Osteoblast (primary cell): ENCODE measurements around the gene LYPD4. TPM values are rescaled to one million over a fixed set of nuclear protein-coding genes. Genes with fewer than 3 reads are reported as not detected.
"Not testable (repeated sequence)": the region's sequence is repeated elsewhere in the genome, so short reads cannot be mapped to it uniquely, and the experiment has no call there.

ENCODE experiments used
- DNase-seq: peaks from one replicate; pipeline ENCODE4 v3.0.0; 2011; ENCODE audit warnings: low spot score, mixed read lengths; ENCODE audit not compliant: insufficient read length; ENCODE audit errors: missing footprints
- H2AFZ ChIP-seq: 2 replicates; pipeline ENCODE4 v1.6.0; 2011; ENCODE audit warnings: mild to moderate bottlenecking, low read length
- H3K27ac ChIP-seq: 2 replicates; pipeline ENCODE4 v1.5.1; 2011; ENCODE audit warnings: mild to moderate bottlenecking, low read depth, low read length, moderate library complexity
- H3K27me3 ChIP-seq: 2 replicates; pipeline ENCODE4 v1.6.0; 2012; ENCODE audit warnings: mild to moderate bottlenecking, control low read depth, inconsistent platforms, low read length, moderate library complexity; ENCODE audit not compliant: insufficient read depth
- H3K36me3 ChIP-seq: 2 replicates; pipeline ENCODE4 v1.5.1; 2011; ENCODE audit warnings: mild to moderate bottlenecking, low read length, control low read depth, moderate library complexity; ENCODE audit not compliant: insufficient read depth
- H3K4me1 ChIP-seq: 2 replicates; pipeline ENCODE4 v1.5.1; 2011; ENCODE audit warnings: mild to moderate bottlenecking, low read length, control low read depth, moderate library complexity; ENCODE audit not compliant: insufficient read depth
- H3K4me2 ChIP-seq: 2 replicates; pipeline ENCODE4 v1.6.0; 2011; ENCODE audit warnings: mild to moderate bottlenecking, low read length; ENCODE audit not compliant: insufficient read depth
- H3K4me3 ChIP-seq: fragments of 200-600 bp; sonication (generic); 3 replicates; pipeline ENCODE4 v1.5.1; 2012; ENCODE audit warnings: mild to moderate bottlenecking, low read length, inconsistent platforms; ENCODE audit not compliant: insufficient read depth
- H3K79me2 ChIP-seq: 2 replicates; pipeline ENCODE4 v1.6.0; 2012; ENCODE audit warnings: mild to moderate bottlenecking, low read length, control low read depth, inconsistent platforms; ENCODE audit not compliant: insufficient read depth
- H3K9me3 ChIP-seq: 2 replicates; pipeline ENCODE4 v1.5.1; 2011; ENCODE audit warnings: low read depth, low read length, control low read depth
- H4K20me1 ChIP-seq: 2 replicates; pipeline ENCODE4 v1.6.0; 2012; ENCODE audit warnings: mild to moderate bottlenecking, low read length, control low read depth; ENCODE audit not compliant: insufficient read depth
- CTCF ChIP-seq: IDR thresholded peaks from 2 replicates; pipeline ENCODE4 v1.5.1; 2011; ENCODE audit warnings: mild to moderate bottlenecking, low read depth, low read length, moderate library complexity; ENCODE audit errors: extremely low read depth
- total RNA-seq: library from RNA; depleted of rRNA; stranded (reverse); fragments of >200 nt; gene quantifications from 2 replicates; pipeline ENCODE4 v1.2.3, GENCODE V29; 2012

Gene LYPD4
- total RNA-seq, 1 donor: not detected

- H3K4me1 ChIP-seq: no peaks in the 10 kb centered on the region
- H3K4me3 ChIP-seq: no peak within 1 kb of the TSS
- H3K4me2 ChIP-seq: no peak within 1 kb of the TSS
- H3K27me3 ChIP-seq: no peaks in the 10 kb centered on the region
- H3K27ac ChIP-seq: no peak within 1 kb of the TSS
- H3K9me3 ChIP-seq: no peaks in the 10 kb centered on the region
- peaks cover 3% of the 10 kb centered on the region for H4K20me1 ChIP-seq
- no peak for DNase-seq
- no peak within 1 kb of the TSS for H2AFZ ChIP-seq
- H3K36me3 ChIP-seq: peaks cover 2% of the 10 kb centered on the region
- H3K79me2 ChIP-seq: no peaks in the 10 kb centered on the region
- no peak for TF ChIP-seq CTCF
These were observed 32.7 kb upstream of the LYPD4 start, which contains the start of gene CD79A for GRCh38 chr19:41876847-41877832. Gene CD79A (plus strand): TSS chr19:41877279. CDS start chr19:41877305, 26 bp downstream.

GRCh38 chr19:41875973-41876372, 31.5 kb upstream of the LYPD4 start:
- not testable (repeated sequence) for H3K4me1 ChIP-seq, DNase-seq, H3K27me3 ChIP-seq, H3K4me3 ChIP-seq, H3K9me3 ChIP-seq, H3K4me2 ChIP-seq, H2AFZ ChIP-seq, H3K79me2 ChIP-seq, H3K27ac ChIP-seq
- Histone ChIP-seq H4K20me1 (peaks cover 13% of the 10 kb centered on the region), H3K36me3 (peaks cover 13% of the 10 kb centered on the region)

GRCh38 chr19:41872775-41873647, 28.5 kb upstream of the LYPD4 start:
- H3K27ac ChIP-seq: no peak overlapping the region
- TF ChIP-seq CTCF: peak; percentile 66
- H4K20me1 ChIP-seq: peaks cover 38% of the 10 kb centered on the region
- H3K4me3 ChIP-seq: no peak overlapping the region
- no peaks in the 10 kb centered on the region for H3K9me3 ChIP-seq
- no peaks in the 10 kb centered on the region for H3K27me3 ChIP-seq
- no peak for DNase-seq
- H3K36me3 ChIP-seq: peaks cover 41% of the 10 kb centered on the region
- no peak overlapping the region for H2AFZ ChIP-seq
- no peak overlapping the region for H3K4me2 ChIP-seq
- peaks cover 10% of the 10 kb centered on the region for H3K79me2 ChIP-seq
- no peaks in the 10 kb centered on the region for H3K4me1 ChIP-seq

- H3K4me2 ChIP-seq: no peak overlapping the region
- no peaks in the 10 kb centered on the region for H3K4me1 ChIP-seq
- H3K4me3 ChIP-seq: no peak overlapping the region
- H3K27me3 ChIP-seq: no peaks in the 10 kb centered on the region
- no peak for DNase-seq
- no peak overlapping the region for H3K27ac ChIP-seq
- no peaks in the 10 kb centered on the region for H3K9me3 ChIP-seq
- TF ChIP-seq CTCF: no peak
- no peak overlapping the region for H2AFZ ChIP-seq
- peaks cover 44% of the 10 kb centered on the region for H4K20me1 ChIP-seq
- H3K79me2 ChIP-seq: peaks cover 16% of the 10 kb centered on the region
- peaks cover 47% of the 10 kb centered on the region for H3K36me3 ChIP-seq
These were observed 27.9 kb upstream of the LYPD4 start for GRCh38 chr19:41872384-41872774.
